ENCODE data around the gene CAMK2D. TPM values are rescaled to one million over a fixed set of nuclear protein-coding genes. Genes with fewer than 3 reads are reported as not detected.
"Not testable (repeated sequence)": the region's sequence is repeated elsewhere in the genome, so short reads cannot be mapped to it uniquely, and the experiment has no call there.

The CAMK2D gene
- polyA plus RNA-seq, 3 donors from 2014 or later = 14.8 to 22.8 (median 21.4) TPM

- DNase-seq = no peak
- H3K9me3 Mint-ChIP-seq = no peaks in the 10 kb centered on the region
- H3K27ac Mint-ChIP-seq = peak overlapping the region in 2 of 6 donors; percentile 0 to 5
- H3K4me1 Mint-ChIP-seq = peaks cover 25 to 56% of the 10 kb centered on the region in 2 donors
- H3K4me3 Mint-ChIP-seq = no peak overlapping the region
- no peaks in the 10 kb centered on the region for H3K27me3 Mint-ChIP-seq (ENCODE audit: low read depth in 3 of 3)
- peaks cover 0 to 9% (median 0%) of the 10 kb centered on the region in 3 donors for H3K36me3 Mint-ChIP-seq
Observed at GRCh38 chr4:113740857-113741379, 20.6 kb downstream of the CAMK2D start.

GRCh38 chr4:113739197-113739596 lies 22.3 kb downstream of the CAMK2D start:
- H3K4me1 Mint-ChIP-seq = peaks cover 22 to 60% of the 10 kb centered on the region in 2 donors
- H3K27ac Mint-ChIP-seq = peak overlapping the region in 5 of 6 donors; percentile 7 to 47 (median 25)

GRCh38 chr4:113738251-113738650 lies 23.3 kb downstream of the CAMK2D start:
- Mint-ChIP-seq H3K27me3 (ENCODE audit: low read depth in 3 of 3) (no peaks in the 10 kb centered on the region), H3K9me3 (no peaks in the 10 kb centered on the region), H3K27ac (no peak overlapping the region), H3K4me1 (peaks cover 24 to 68% of the 10 kb centered on the region in 2 donors), H3K36me3 (peaks cover 6 to 17% (median 13%) of the 10 kb centered on the region in 3 donors), H3K4me3 (no peak overlapping the region)
- DNase-seq = no peak

More at GRCh38 chr4:113739197-113739596, 22.3 kb downstream of the CAMK2D start:
- no peaks in the 10 kb centered on the region for H3K27me3 Mint-ChIP-seq (ENCODE audit: low read depth in 3 of 3)
- H3K36me3 Mint-ChIP-seq = peaks cover 6 to 17% (median 9%) of the 10 kb centered on the region in 3 donors
- H3K9me3 Mint-ChIP-seq = no peaks in the 10 kb centered on the region
- no peak for DNase-seq
- peak overlapping the region in 2 of 5 donors; percentile 23 to 37 for H3K4me3 Mint-ChIP-seq

- Mint-ChIP-seq H3K4me3 (no peak overlapping the region), H3K4me1 (peaks cover 18 to 66% of the 10 kb centered on the region in 2 donors), H3K27me3 (ENCODE audit: low read depth in 3 of 3) (no peaks in the 10 kb centered on the region), H3K27ac (no peak overlapping the region), H3K36me3 (peaks cover 6 to 13% (median 12%) of the 10 kb centered on the region in 3 donors), H3K9me3 (no peaks in the 10 kb centered on the region)
- no peak for DNase-seq
Observed at GRCh38 chr4:113733685-113734084, 27.9 kb downstream of the CAMK2D start.

GRCh38 chr4:113732967-113733527 lies 28.5 kb downstream of the CAMK2D start:
- Mint-ChIP-seq H3K36me3 (peaks cover 6 to 13% (median 12%) of the 10 kb centered on the region in 3 donors), H3K27ac (peak overlapping the region in 1 of 6 donors; percentile 4), H3K9me3 (no peaks in the 10 kb centered on the region), H3K4me3 (no peak overlapping the region), H3K27me3 (ENCODE audit: low read depth in 3 of 3) (no peaks in the 10 kb centered on the region), H3K4me1 (peaks cover 19 to 67% of the 10 kb centered on the region in 2 donors)
- no peak for DNase-seq

- Mint-ChIP-seq H3K27me3 (ENCODE audit: low read depth in 3 of 3) (no peaks in the 10 kb centered on the region), H3K9me3 (no peaks in the 10 kb centered on the region), H3K4me3 (no peak overlapping the region), H3K36me3 (peaks cover 6 to 13% (median 12%) of the 10 kb centered on the region in 3 donors), H3K27ac (peak overlapping the region in 1 of 6 donors; percentile 0), H3K4me1 (peaks cover 37 to 74% of the 10 kb centered on the region in 2 donors)
- DNase-seq = no peak
Observed at GRCh38 chr4:113730467-113731216, 30.9 kb downstream of the CAMK2D start.

- Mint-ChIP-seq H3K27me3 (ENCODE audit: low read depth in 3 of 3) (no peaks in the 10 kb centered on the region), H3K4me1 (peaks cover 36 to 60% of the 10 kb centered on the region in 2 donors), H3K9me3 (no peaks in the 10 kb centered on the region), H3K36me3 (peaks cover 0 to 3% (median 0%) of the 10 kb centered on the region in 3 donors), H3K4me3 (peak overlapping the region in 3 of 5 donors; percentile 7 to 44 (median 21)), H3K27ac (peak overlapping the region in 4 of 6 donors; percentile 0 to 77 (median 22))
- no peak for DNase-seq
Observed at GRCh38 chr4:113727802-113728201, 33.7 kb downstream of the CAMK2D start.

GRCh38 chr4:113725963-113726362 lies 35.6 kb downstream of the CAMK2D start:
- peaks cover 0 to 3% (median 0%) of the 10 kb centered on the region in 3 donors for H3K36me3 Mint-ChIP-seq
- no peaks in the 10 kb centered on the region for H3K9me3 Mint-ChIP-seq
- no peak for DNase-seq
- H3K4me3 Mint-ChIP-seq = peak overlapping the region in 1 of 5 donors; percentile 3
- H3K27ac Mint-ChIP-seq = peak overlapping the region in 3 of 6 donors; percentile 7 to 38 (median 24)
- H3K27me3 Mint-ChIP-seq (ENCODE audit: low read depth in 3 of 3) = no peaks in the 10 kb centered on the region
- peaks cover 41 to 69% of the 10 kb centered on the region in 2 donors for H3K4me1 Mint-ChIP-seq

- Mint-ChIP-seq H3K36me3 (peaks cover 0 to 10% (median 4%) of the 10 kb centered on the region in 3 donors), H3K4me1 (peaks cover 11 to 56% of the 10 kb centered on the region in 2 donors), H3K4me3 (no peak overlapping the region), H3K27me3 (ENCODE audit: low read depth in 3 of 3) (no peaks in the 10 kb centered on the region), H3K27ac (no peak overlapping the region), H3K9me3 (no peaks in the 10 kb centered on the region)
- DNase-seq = no peak
Observed at GRCh38 chr4:113718252-113718651, 43.3 kb downstream of the CAMK2D start.

GRCh38 chr4:113711883-113712662 lies 49.5 kb downstream of the CAMK2D start:
- Mint-ChIP-seq H3K4me3 (no peak overlapping the region), H3K4me1 (peaks cover 6 to 43% of the 10 kb centered on the region in 2 donors), H3K27me3 (ENCODE audit: low read depth in 3 of 3) (no peaks in the 10 kb centered on the region), H3K27ac (no peak overlapping the region), H3K36me3 (peaks cover 0 to 4% (median 0%) of the 10 kb centered on the region in 3 donors), H3K9me3 (no peaks in the 10 kb centered on the region)
- DNase-seq = no peak

GRCh38 chr4:113708250-113708649 lies 53.3 kb downstream of the CAMK2D start:
- no peak overlapping the region for H3K4me3 Mint-ChIP-seq

GRCh38 chr4:113707048-113707447 lies 54.5 kb downstream of the CAMK2D start:
- Mint-ChIP-seq H3K27me3 (ENCODE audit: low read depth in 3 of 3) (no peaks in the 10 kb centered on the region), H3K36me3 (no peaks in the 10 kb centered on the region), H3K9me3 (no peaks in the 10 kb centered on the region), H3K4me3 (no peak overlapping the region), H3K27ac (no peak overlapping the region), H3K4me1 (peaks cover 0 to 35% of the 10 kb centered on the region in 2 donors)
- DNase-seq = no peak

More at GRCh38 chr4:113708250-113708649, 53.3 kb downstream of the CAMK2D start:
- H3K36me3 Mint-ChIP-seq = no peaks in the 10 kb centered on the region
- DNase-seq = no peak
- no peaks in the 10 kb centered on the region for H3K27me3 Mint-ChIP-seq (ENCODE audit: low read depth in 3 of 3)
- H3K27ac Mint-ChIP-seq = no peak overlapping the region
- no peaks in the 10 kb centered on the region for H3K9me3 Mint-ChIP-seq
- peaks cover 0 to 43% of the 10 kb centered on the region in 2 donors for H3K4me1 Mint-ChIP-seq

GRCh38 chr4:113705097-113705496 lies 56.4 kb downstream of the CAMK2D start:
- H3K27ac Mint-ChIP-seq; H3K36me3 Mint-ChIP-seq; DNase-seq; H3K9me3 Mint-ChIP-seq; H3K27me3 Mint-ChIP-seq (ENCODE audit: low read depth in 3 of 3); H3K4me3 Mint-ChIP-seq: not testable (repeated sequence)
- peaks cover 2 to 46% of the 10 kb centered on the region in 2 donors for H3K4me1 Mint-ChIP-seq
